Upper lobe of left lung (tissue), 6 donors: ENCODE results near the gene FBXL17. TPM values are rescaled to one million over a fixed set of nuclear protein-coding genes. Genes with fewer than 3 reads are reported as not detected.

Experiments
- ATAC-seq, 2 donors: fragments of 200-7000 bp; cut with Tn5 transposase; one replicate each; pipeline ENCODE4 v1.9.1; 2022; ENCODE audit warnings: mild to moderate bottlenecking in 2 of 2, moderate library complexity in 2 of 2; ENCODE audit not compliant: low FRiP score in 2 of 2
- DNase-seq, 2 donors: peaks; one replicate each; pipeline ENCODE4 v3.0.0-alpha.2; 2019 to 2020
- H3K27ac ChIP-seq, 4 donors: fragments of 200-600 bp; sonication (generic); one replicate each; pipeline ENCODE4 v1.5.1; 2016 to 2019
- H3K27me3 ChIP-seq, 4 donors: fragments of 200-600 bp; sonication (generic); one replicate each; pipeline ENCODE4 v1.5.1; 2017 to 2019
- H3K36me3 ChIP-seq, 4 donors: fragments of 200-600 bp; sonication (generic); one replicate each; pipeline ENCODE4 v1.5.1; 2016 to 2019
- H3K4me1 ChIP-seq, 4 donors: fragments of 200-600 bp; sonication (generic); one replicate each; pipeline ENCODE4 v1.5.1; 2018 to 2019
- H3K4me3 ChIP-seq, 4 donors: fragments of 200-600 bp; sonication (generic); one replicate each; pipeline ENCODE4 v1.5.1; 2017 to 2019; ENCODE audit warnings: mild to moderate bottlenecking in 2 of 4, moderate library complexity in 1 of 4
- H3K9me3 ChIP-seq, 4 donors: fragments of 200-600 bp; sonication (generic); one replicate each; pipeline ENCODE4 v1.5.1; 2018 to 2019
- EP300 ChIP-seq, 4 donors: sonication (generic); formaldehyde crosslinking; IDR thresholded peaks; one replicate each; pipeline ENCODE4 v1.5.1; 2017; ENCODE audit warnings: antibody characterized with exemption in 4 of 4, control low read depth in 2 of 4
- POLR2A ChIP-seq, 4 donors: fragments of 450-650 bp; IDR thresholded peaks; one replicate each; pipeline ENCODE4 v1.5.1; 2016 to 2017; ENCODE audit warnings: antibody characterized with exemption in 4 of 4, mild to moderate bottlenecking in 2 of 4
- POLR2AphosphoS5 ChIP-seq, 2 donors: sonication (generic); formaldehyde crosslinking; IDR thresholded peaks; one replicate each; pipeline ENCODE4 v1.5.1; 2017; ENCODE audit warnings: antibody characterized with exemption in 2 of 2
- WGBS, 2 donors: methylation state at CpG; one replicate each; pipeline ENCODE4 v1.1.5; 2017 to 2018; 5-methylcytosine and 5-hydroxymethylcytosine counted together
- total RNA-seq, 6 donors: library from RNA; depleted of rRNA in 4 of 6; stranded (reverse); fragments of >200 nt in 4 of 6; gene quantifications; one replicate each; pipeline versions ENCODE4 v1.1.0 to v1.2.1, GENCODE V29; 2016 to 2021
- TF ChIP-seq, protein P1 (sequence below), 6 experiments: fragments of 450-650 bp in 4 of 6; fragments of 200-600 bp in 2 of 6; sonication (generic) in 2 of 6; IDR thresholded peaks; one replicate each; pipeline ENCODE4 v1.5.1; 2016 to 2019; ENCODE audit warnings: antibody characterized with exemption in 6 of 6
- donor health status: DM: no; HTN: no; CAD: no; lungs with moderate emphysema.
- donor health status: DM: no; HTN: yes; CAD: no; lungs with severe emphysema.

FBXL17 gene
- total RNA-seq, 6 donors from 2014 or later, result 10.0 to 47.1 (median 16.9) TPM

- DNase-seq, result no peak
- no peak overlapping the region for H3K4me3 ChIP-seq
- ATAC-seq, result no peak
- no peaks in the 10 kb centered on the region for H3K4me1 ChIP-seq
- WGBS, 2 donors, result 64 to 76% methylated on average over 3 of the region's 3 CpGs
- no peaks in the 10 kb centered on the region for H3K27me3 ChIP-seq
- TF ChIP-seq EP300 (IDR thresholded peaks at IDR 0.05) (no peak), POLR2AphosphoS5 (IDR thresholded peaks at IDR 0.05) (no peak), POLR2A (IDR thresholded peaks at IDR 0.05) (no peak)
- TF ChIP-seq, protein P1, sequence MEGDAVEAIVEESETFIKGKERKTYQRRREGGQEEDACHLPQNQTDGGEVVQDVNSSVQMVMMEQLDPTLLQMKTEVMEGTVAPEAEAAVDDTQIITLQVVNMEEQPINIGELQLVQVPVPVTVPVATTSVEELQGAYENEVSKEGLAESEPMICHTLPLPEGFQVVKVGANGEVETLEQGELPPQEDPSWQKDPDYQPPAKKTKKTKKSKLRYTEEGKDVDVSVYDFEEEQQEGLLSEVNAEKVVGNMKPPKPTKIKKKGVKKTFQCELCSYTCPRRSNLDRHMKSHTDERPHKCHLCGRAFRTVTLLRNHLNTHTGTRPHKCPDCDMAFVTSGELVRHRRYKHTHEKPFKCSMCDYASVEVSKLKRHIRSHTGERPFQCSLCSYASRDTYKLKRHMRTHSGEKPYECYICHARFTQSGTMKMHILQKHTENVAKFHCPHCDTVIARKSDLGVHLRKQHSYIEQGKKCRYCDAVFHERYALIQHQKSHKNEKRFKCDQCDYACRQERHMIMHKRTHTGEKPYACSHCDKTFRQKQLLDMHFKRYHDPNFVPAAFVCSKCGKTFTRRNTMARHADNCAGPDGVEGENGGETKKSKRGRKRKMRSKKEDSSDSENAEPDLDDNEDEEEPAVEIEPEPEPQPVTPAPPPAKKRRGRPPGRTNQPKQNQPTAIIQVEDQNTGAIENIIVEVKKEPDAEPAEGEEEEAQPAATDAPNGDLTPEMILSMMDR (IDR thresholded peaks at IDR 0.05), result no peak
- no peaks in the 10 kb centered on the region for H3K36me3 ChIP-seq
- no peak overlapping the region for H3K27ac ChIP-seq
- no peaks in the 10 kb centered on the region for H3K9me3 ChIP-seq
Observed at GRCh38 chr5:107955321-107955720, 426.6 kb downstream of the FBXL17 start.

DNA sequence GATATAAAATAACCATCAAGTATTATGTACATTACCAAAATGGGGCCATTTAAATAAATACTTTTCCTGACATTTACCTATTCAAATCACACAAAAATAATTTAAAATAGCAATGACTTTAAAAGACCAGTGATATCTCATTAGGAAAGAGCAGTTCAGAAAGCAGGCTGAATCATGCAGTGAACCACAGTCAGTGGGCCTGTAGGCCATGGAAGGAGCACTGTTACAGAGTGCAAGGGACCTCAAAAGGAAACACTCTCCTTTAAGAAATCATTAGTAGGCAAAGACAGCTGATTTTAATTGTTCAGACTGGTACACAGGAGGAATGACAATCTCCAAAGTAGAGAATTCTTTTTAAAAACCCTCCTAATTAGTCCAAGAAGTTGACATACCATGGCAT, 427.6 kb downstream of the FBXL17 start:
- TF ChIP-seq EP300 (IDR thresholded peaks at IDR 0.05) (no peak), POLR2A (IDR thresholded peaks at IDR 0.05) (no peak), POLR2AphosphoS5 (IDR thresholded peaks at IDR 0.05) (no peak)
- TF ChIP-seq, protein P1 (IDR thresholded peaks at IDR 0.05), result no peak
- Histone ChIP-seq H3K36me3 (no peaks in the 10 kb centered on the region), H3K27ac (no peak overlapping the region), H3K4me3 (no peak overlapping the region), H3K27me3 (no peaks in the 10 kb centered on the region), H3K9me3 (no peaks in the 10 kb centered on the region), H3K4me1 (no peaks in the 10 kb centered on the region)
- DNase-seq (no peak), ATAC-seq (no peak)

DNA sequence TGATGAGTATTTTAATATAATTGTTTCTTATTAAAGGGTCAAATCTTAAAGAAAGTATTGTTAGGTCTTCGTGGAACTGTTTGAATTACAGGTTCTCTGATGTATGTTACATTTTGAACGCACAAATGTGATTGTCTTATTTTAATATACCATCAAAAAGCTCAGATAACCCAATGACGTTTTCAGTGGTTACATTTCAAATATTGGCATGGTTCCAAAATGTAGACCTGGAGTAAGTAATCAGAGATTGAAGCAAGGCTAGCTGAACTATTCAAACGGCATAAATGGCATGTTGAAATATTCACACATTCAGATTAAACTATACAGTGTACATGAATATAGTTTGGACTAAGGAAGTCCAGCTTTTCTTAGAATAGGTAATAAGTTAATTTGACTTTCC, 429.4 kb downstream of the FBXL17 start:
- DNase-seq (no peak), ATAC-seq (no peak)
- no peak overlapping the region for H3K27ac ChIP-seq
- H3K27me3 ChIP-seq, result no peaks in the 10 kb centered on the region
- H3K36me3 ChIP-seq, result no peaks in the 10 kb centered on the region
- no peak overlapping the region for H3K4me3 ChIP-seq
- no peaks in the 10 kb centered on the region for H3K9me3 ChIP-seq
- 68 to 69% methylated on average over 4 of the region's 4 CpGs for WGBS, 2 donors
- H3K4me1 ChIP-seq, result no peaks in the 10 kb centered on the region
- TF ChIP-seq, protein P1 (IDR thresholded peaks at IDR 0.05), result no peak
- TF ChIP-seq POLR2A (IDR thresholded peaks at IDR 0.05) (no peak), POLR2AphosphoS5 (IDR thresholded peaks at IDR 0.05) (no peak), EP300 (IDR thresholded peaks at IDR 0.05) (no peak)

DNA sequence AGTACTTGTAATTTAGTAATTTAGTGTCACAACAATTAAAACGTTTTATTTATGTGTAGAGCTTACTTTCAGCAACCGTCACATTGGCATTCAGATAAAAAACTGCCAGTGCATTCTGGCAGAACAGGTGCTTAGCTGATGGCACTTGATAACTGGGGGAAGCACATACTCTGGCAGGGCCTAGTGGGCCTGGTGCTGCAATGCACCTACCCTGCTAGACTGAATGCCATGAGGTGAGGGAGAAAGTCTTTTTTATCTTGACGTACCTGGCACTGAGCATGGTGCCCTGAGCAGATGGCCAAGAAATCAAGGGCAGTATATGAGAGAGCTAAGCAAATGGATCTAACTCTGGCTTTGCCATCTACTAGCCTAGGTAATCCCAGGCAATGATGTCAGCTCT, 430.6 kb downstream of the FBXL17 start:
- WGBS, 2 donors, result 74 to 81% methylated on average over 3 of the region's 3 CpGs
- H3K36me3 ChIP-seq, result no peaks in the 10 kb centered on the region
- DNase-seq (no peak), ATAC-seq (no peak)
- no peak overlapping the region for H3K27ac ChIP-seq
- no peaks in the 10 kb centered on the region for H3K27me3 ChIP-seq
- H3K4me3 ChIP-seq, result no peak overlapping the region
- no peaks in the 10 kb centered on the region for H3K4me1 ChIP-seq
- H3K9me3 ChIP-seq, result no peaks in the 10 kb centered on the region
- TF ChIP-seq, protein P1 (IDR thresholded peaks at IDR 0.05), result no peak
- no peak for TF ChIP-seq POLR2AphosphoS5 (IDR thresholded peaks at IDR 0.05)
- TF ChIP-seq POLR2A (IDR thresholded peaks at IDR 0.05), result no peak
- TF ChIP-seq EP300 (IDR thresholded peaks at IDR 0.05), result no peak

DNA sequence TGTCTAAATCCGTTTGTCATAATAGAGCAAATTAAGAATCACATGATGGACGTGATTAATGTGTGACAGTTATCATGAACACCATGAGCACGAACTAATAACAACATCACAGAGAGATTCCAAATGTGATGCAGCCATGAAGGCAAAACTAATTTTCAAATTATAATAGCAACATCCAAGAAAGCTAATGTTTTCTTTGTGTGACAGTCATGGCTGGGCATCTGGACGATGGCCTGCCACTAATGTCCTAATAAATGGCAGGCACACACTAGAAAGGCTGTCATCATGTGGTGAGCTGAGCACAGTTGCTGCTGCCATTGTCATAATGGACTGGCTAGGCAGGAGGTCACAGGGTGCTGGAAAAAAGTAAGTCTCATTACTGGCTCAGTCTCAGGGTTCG, 431.1 kb downstream of the FBXL17 start:
- DNase-seq, result no peak
- H3K4me1 ChIP-seq, result no peaks in the 10 kb centered on the region
- H3K36me3 ChIP-seq, result no peaks in the 10 kb centered on the region
- no peak overlapping the region for H3K27ac ChIP-seq
- H3K27me3 ChIP-seq, result no peaks in the 10 kb centered on the region
- WGBS, 2 donors, result 93 to 96% methylated on average over 5 of the region's 5 CpGs
- TF ChIP-seq POLR2AphosphoS5 (IDR thresholded peaks at IDR 0.05), result no peak
- TF ChIP-seq, protein P1 (IDR thresholded peaks at IDR 0.05), result no peak
- TF ChIP-seq POLR2A (IDR thresholded peaks at IDR 0.05), result no peak
- no peak for TF ChIP-seq EP300 (IDR thresholded peaks at IDR 0.05)
- H3K9me3 ChIP-seq, result no peaks in the 10 kb centered on the region
- ATAC-seq, result no peak
- no peak overlapping the region for H3K4me3 ChIP-seq
